Spleen (tissue), 7 donors: ENCODE measurements around the gene PAK3.

ENCODE experiments used
- CTCF ChIP-seq, 11 experiments: fragments of 200-600 bp in 7 of 11; fragments of 450-650 bp in 4 of 11; sonication (generic) in 4 of 11; IDR thresholded peaks in 8 of 11; conservative IDR thresholded peaks in 3 of 11; 1 replicate in 7 of 11; 2 replicates in 4 of 11; pipeline versions ENCODE4 v1.4.0 to v1.8.0; 2016 to 2021; ENCODE audit warnings: antibody characterized with exemption in 11 of 11, inconsistent platforms in 4 of 11, mild to moderate bottlenecking in 1 of 11
- POLR2A ChIP-seq, 3 donors: fragments of 450-650 bp; IDR thresholded peaks; one replicate each; pipeline ENCODE4 v1.5.1; 2017; ENCODE audit warnings: antibody characterized with exemption in 3 of 3, mild to moderate bottlenecking in 1 of 3
- POLR2AphosphoS5 ChIP-seq, 3 donors: sonication (generic); formaldehyde crosslinking; IDR thresholded peaks; one replicate each; pipeline ENCODE4 v1.5.1; 2017; ENCODE audit warnings: antibody characterized with exemption in 3 of 3
- donor health status: DM: no; HTN: no; CAD: no; lungs with moderate emphysema.
- donor health status: DM: no; HTN: no; CAD: no.
- donor health status: DM: no; HTN: no; CAD: no.

GRCh38 chrX:111088628-111089027 is 7.4 kb upstream of the PAK3 start:
- TF ChIP-seq CTCF (IDR thresholded peaks at IDR 0.05 in 8 of 11, conservative IDR thresholded peaks at IDR 0.05 in 3 of 11) (no peak), POLR2AphosphoS5 (IDR thresholded peaks at IDR 0.05) (no peak), POLR2A (IDR thresholded peaks at IDR 0.05) (no peak)
